GM18858 (cell line): ENCODE results near the gene RLN3.

Experiments
- ATAC-seq: cut with Tn5 transposase; IDR thresholded peaks from one replicate; pipeline ENCODE4 v1.9.1; 2021; ENCODE audit not compliant: unreplicated experiment

Gene RLN3, protein sequence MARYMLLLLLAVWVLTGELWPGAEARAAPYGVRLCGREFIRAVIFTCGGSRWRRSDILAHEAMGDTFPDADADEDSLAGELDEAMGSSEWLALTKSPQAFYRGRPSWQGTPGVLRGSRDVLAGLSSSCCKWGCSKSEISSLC

DNA sequence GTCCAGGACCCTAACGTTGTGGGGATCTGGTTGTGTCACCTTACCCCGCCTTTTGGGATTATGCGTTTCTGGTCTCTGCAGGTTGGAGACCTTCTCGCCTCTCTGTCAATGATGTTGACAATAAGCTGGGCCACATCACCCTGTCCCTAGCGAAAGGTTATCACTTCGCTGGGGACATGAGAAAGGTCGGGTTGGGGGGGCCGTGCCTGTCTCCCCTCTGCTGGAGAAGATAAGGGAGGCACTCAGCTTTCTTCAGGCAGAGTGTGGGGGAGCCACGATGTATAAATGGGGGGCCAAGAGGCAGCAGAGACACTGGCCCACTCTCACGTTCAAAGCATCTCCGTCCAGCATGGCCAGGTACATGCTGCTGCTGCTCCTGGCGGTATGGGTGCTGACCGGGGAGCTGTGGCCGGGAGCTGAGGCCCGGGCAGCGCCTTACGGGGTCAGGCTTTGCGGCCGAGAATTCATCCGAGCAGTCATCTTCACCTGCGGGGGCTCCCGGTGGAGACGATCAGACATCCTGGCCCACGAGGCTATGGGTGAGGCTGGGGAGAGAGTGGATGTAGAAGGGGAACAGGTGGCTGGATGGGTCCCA lies at the start of gene RLN3:
Gene RLN3 (plus strand): TSS at position 293 of the 595 bp plus-strand sequence. CDS start 57 bp downstream, at position 350.
- ATAC-seq = no peak

DNA sequence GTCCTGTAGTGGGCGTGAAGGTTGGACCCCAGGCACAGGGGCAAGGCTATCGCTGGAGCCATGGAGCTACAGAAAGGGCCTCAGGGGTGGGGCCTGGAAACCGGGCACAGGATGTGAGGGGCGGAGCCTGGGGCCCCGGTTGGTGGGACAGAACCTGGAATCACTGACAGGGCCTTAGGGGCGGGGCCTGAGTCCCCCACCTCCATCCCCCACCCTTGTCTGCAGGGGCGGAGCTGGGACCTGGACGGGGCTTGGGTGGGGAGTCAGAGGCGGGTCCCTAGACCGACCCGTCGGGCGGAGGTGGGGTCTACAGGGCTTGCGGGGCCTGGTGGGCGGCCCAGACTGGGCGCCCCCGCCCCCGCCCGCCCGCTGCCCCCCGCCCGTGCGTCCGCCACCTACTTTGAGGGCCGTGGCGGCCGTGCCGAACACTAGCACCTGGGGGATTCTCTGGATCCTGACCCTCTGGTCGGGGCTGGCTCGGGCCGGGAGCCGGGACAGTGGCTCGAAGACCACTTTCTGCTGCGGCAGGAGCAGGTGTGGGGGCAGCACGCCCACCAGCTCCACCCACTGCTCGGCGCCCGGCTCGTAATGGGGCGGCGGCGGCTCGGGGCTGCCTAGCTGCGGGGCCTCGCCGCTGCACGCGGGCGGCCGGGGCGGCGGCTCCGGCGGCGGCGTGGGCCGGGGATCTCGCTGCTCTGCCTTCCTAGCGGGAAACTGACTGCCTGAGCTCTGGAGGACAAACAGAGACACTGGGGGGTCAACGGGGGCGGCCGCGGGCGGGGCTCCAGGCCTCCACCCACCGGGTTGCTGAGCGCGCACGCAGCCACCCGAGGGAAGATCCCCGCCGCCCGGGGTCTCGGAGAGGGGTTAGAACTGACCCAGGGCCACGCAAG lies 49.4 kb upstream of the RLN3 start:
- no peak for ATAC-seq

DNA sequence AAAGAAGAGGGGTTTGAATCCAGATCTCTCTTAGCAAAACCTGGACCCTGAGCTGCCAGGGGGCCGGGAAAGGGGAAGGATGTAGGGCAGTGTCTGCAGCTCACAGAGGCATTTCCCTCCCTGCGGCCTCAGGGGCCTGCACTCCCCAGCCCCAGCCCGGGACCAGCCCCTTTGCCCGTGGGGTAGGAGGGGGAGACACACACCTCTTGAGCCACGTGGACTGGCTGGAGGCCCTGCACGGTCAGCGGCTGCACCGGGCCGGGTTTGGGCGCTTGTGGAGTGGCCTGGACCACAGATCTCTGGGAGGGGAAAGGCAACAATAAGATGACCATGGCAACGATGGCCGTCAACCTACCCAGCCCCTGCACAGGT lies 48.7 kb upstream of the RLN3 start:
- ATAC-seq = no peak

GRCh38 chr19:13979686-13980085 lies 48.3 kb upstream of the RLN3 start:
- ATAC-seq = no peak

DNA sequence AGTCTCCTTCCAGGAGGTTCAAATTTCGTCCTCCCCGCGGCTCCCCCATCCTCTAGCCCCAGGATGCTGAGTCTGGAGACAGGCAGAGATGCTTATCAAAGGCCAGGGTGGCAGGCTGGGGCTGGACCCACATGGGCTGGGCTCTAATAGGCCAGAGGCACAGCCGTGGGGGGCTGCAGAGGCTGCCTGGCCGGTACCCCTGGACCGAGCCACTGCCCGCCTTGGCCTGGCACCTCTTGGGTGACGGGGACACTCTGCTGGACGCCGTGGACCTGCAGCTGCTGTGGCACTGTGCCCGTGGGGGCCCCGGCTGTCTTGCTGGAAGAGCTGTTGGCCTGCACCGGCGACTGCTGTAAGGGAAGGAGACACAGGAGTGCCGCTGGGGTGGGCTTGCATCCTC lies 47.6 kb upstream of the RLN3 start:
- ATAC-seq = no peak

DNA sequence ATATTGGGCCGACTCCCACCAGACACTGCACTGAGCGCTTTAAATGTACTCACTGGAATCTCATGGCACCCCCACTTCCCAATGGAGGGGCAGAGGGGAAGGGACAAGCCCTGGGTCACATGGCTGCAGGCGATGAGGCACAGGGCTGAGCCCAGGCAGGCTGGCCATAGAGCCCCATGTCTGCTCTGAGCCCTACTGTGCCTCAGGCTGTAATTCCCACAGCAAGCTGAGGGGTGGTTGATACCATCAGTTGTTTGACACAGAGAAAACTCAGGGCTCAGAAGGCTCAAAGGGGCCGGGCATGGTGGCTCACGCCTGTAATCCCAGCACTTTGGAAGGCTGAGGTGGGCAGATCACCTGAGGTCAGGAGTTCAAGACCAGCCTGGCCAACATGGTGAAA lies 46.9 kb upstream of the RLN3 start:
- no peak for ATAC-seq

- no peak for ATAC-seq
Observed at GRCh38 chr19:13981467-13981866, 46.5 kb upstream of the RLN3 start.

- ATAC-seq = no peak
Observed at GRCh38 chr19:13981988-13982501, 45.9 kb upstream of the RLN3 start.

DNA sequence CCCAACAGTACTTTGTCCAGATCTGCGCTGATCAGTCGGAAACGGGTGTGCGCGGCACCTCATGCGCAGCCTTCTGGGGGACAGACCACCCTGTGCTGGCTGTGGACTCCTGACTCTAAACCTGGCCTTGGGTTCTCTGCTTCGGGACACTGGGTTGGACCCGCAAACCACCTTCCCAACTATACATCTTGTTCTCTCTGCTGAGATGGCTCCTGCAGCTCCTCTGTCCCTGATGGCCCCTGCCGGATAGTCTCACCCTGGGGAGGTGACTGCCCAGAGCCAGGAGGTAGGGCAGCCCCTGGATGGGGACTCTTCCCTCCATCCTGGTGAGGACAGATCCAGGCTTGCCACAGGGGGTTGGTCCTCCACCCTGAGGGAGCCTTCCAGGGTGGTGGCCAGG lies 45.2 kb upstream of the RLN3 start:
- ATAC-seq = no peak

DNA sequence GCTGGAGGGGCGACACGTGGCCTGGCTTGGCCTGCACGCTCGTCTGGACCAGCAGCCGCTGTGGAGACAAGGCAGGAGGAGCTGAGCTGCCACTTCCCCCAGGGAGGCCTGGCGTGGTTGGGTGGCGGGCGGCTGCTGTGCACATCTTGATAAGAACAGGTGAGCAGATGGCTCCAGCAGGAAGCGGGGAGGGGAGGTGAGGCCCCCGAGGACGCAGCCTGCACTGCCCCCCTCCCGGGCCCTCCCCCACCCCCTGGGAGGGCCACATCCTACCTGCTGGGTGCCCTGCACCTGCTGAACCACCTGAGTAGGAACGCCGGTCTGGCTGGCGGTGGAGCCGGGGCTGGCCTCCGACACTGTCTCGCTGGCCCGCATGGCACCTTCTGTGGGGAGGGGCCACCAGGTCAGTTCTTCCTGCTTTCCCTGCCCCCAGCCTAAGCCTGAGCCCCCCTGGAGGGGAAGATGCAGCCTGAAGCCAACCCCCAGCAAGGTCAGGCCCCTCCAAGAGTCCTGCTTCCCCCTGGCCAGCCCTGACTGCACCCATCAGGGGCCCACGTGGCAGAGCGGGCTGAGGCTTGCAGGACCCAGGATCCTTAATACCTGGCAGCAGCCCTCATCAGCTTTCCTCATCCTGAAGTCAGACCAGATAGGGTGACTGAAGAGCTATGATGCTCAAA lies 44.6 kb upstream of the RLN3 start:
- ATAC-seq = no peak

GRCh38 chr19:13984186-13984585 lies 43.8 kb upstream of the RLN3 start:
- no peak for ATAC-seq

DNA sequence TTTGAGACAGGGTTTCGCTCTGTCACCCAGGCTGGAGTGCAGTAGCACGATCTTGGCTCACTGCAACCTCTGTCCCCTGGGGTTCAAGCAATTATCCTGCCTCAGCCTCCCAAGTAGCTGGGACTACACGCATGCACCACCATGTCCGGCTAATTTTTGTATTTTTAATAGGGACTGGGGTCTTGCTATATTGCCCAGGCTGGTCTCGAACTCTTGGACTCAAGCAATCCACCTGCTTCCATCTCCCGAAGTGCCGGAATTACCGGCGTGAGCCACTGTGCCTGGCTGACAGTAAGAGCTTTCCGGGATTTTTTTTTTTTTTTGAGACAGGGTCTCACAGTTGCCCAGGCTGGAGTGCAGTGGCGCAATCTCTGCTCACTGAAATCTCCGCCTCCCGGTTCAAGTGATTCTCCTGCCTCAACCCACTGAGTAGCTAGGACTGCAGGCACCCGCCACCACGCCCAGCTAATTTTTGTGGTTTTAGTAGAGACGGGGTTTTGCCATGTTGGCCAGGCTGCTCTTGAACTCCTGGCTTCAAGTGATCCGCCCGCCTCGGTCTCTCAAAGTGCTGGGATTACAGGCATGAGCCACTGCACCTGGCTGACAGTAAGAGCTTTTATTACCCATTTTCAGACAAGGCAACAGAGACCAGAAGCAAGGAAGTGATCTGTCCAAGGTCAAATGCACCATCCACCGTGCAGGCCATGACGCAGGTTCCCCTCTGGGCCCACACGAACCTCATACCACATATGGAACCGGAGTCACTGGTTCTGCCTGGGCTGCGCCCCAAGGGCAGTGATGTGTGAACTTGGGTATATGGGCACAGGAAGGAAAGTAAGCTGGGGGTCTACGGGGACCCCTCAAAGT lies 42.8 kb upstream of the RLN3 start:
- ATAC-seq = no peak

DNA sequence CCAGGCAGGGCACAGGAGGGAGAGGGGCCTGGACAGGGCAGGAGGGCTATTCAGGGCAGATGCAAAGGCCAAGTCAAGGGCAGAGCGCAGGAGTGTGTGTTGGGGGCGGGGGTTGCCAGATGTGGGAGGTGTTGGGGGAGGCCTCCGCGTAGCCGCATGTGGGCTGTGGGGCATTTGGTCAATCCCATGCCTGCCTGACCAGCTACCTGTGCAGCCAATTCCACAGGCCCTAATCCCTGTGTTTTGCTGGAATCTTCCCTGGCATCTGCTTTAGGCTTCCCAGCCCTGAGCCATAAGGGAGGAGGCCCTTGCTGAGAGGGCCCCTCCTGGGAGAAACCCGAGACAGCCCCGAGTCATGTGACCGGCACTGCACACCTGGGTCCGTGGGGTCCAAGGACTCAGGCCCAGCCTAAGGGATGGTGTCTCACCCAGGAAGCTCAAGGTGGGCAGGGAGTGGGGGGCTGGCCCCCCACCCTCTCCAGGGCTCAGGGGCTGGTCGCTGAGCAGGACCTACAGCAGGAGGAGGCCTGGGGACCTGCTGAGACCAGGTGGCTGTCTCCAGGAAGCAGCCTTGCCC lies 42.1 kb upstream of the RLN3 start:
- peak; percentile 17 for ATAC-seq

- peak; percentile 71 for ATAC-seq
Observed at GRCh38 chr19:13986348-13986904, 41.5 kb upstream of the RLN3 start.

DNA sequence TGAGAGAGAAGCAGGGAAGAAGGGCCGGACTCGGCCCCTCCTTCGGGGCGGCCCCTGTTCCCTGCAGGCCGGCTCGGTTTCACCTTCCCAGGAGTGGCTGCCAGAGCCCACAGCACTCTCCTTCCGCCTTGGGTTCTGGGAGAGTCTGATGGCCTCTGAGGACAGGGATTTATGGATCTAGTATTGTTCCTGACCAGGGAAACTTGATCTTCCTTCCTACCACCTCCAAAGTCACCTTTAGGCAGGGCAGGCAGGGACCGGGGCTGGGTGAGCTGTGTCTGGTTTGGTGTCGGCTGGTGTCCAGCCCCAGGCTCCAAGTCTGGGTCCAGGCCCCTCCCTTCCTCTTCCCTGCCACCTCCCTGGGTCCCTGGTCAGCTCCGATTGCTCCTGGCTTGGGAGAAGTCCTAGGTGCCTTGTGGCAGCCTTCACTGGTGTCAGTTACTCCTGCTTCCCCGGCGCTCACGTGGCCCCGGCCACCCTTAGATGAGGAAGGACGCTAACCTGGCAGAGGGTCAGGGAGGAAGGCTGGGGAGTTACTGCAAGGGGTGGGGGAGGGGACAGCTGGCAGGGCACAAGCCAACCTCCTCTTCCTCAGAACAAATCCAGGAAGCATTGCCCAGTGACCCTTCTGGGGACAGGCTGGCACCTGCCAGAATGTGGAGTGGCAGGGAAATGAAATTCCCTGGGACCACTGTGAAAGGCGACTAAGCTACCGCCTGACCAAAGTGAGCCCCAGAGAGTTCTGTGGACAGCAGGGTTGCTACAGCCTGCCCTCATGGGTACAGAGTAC lies 40.7 kb upstream of the RLN3 start:
- ATAC-seq = no peak

DNA sequence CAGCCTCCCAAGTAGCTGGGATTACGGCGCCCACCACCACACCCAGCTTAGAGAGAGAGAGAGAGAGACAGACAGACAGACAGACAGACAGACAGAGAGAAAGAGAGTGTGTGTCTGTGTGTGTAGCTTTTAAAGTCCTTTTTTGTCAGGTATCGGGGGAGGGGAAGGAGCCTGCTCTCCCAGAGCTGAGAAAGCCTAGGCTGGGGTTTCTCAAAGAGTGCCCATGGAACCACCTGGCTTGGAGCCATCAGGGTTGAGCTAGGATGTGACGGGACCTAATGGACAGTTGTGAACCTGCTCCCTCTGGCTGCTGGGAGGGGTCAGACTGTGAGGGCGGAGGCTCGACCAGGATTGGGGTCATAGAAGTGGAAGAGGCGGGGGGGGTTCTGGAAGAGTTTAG lies 38.5 kb upstream of the RLN3 start:
- ATAC-seq = no peak

DNA sequence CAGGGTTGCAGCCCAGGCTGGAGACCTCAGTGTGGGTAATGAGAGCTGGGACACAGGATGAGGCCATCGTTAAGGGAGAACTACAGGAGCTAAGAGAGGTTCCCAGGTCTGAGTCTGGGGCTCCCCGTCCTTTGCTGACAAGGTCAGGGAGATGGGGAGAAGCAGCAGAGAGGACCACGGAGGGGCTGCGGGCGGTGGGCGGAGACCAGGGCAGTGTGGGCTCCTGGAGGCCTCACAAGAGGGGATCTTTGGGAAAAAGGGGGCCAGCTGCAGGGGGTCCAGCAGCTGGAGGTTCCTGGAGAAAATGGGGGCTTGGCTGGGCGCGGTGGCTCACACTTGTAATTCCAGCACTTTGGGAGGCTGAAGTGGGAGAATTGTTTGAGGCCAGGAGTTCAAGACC lies 37.9 kb upstream of the RLN3 start:
- ATAC-seq = no peak

DNA sequence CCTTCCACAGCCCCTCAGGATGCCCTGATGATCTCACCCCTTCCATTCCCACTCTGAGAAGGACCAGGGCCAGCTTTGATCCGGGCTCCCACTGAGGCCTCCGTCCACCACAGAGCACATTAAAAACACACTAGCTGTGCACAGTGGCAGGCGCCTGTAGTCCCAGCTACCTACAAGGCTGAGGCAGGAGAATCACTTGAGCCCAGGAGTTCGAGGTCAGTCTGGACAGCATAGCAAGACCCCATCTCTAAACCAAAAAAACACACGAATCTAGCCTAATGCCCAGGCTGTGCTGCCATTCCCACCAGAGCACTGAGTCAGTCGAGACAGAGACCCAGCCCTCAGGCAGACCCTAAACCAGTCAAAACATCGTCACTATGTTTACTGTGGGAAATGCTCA lies 35.9 kb upstream of the RLN3 start:
- no peak for ATAC-seq
